NOMO-1 (cell line): ENCODE data around the gene FCRL6.

Experiments
- DNase-seq, 2 experiments: peaks; one replicate each; lab custom pipeline; 2025; ENCODE audit not compliant: unreplicated experiment in 2 of 2; lab: John Stamatoyannopoulos, UW

FCRL6 gene

DNA sequence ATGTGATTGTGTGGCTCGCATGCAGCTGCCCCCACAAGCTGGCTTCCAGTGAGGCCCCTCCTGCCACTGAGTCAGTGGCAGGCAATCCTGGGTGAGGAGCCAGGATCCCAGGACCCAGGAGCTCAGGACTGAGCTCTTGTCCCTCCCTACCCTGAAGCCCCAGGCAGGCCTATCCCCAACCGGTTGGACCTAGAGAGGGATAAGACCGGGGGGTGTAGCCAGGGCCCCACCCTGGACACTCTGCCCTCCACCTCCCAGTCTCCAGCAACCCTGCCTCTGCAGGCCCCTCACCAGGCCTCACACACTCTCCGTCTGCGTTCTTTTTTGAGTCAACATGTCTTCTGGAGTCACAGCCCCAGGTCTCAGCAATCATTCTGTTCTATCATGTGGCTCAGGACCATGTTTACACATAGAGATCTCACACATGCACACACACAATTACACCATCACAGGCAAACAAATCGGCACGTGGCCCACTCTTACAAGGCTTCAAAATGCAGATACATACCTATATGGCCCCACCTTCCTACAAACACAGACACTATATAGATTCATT is 57.7 kb downstream of the FCRL6 start:
- no peak for DNase-seq

DNA sequence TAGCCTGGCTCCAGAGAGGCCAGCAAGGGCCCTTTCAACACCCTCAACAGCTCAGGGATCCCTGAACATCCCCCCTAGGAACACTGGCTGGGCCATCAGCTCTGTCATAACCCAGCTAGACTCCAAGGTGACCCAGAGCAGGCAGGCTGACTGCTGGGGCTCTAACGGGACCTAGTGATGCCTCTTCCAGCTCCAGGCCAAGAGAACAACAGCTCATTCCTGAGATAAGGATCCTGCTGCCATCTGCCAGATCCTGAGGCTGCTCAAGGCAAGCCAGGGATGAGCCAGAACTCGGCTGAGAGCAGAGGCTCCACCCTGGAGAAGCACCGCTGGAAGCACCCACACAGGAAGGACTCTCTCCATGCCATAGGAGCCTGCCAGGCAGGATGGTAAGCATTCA is 58.3 kb downstream of the FCRL6 start:
- no peak for DNase-seq

DNA sequence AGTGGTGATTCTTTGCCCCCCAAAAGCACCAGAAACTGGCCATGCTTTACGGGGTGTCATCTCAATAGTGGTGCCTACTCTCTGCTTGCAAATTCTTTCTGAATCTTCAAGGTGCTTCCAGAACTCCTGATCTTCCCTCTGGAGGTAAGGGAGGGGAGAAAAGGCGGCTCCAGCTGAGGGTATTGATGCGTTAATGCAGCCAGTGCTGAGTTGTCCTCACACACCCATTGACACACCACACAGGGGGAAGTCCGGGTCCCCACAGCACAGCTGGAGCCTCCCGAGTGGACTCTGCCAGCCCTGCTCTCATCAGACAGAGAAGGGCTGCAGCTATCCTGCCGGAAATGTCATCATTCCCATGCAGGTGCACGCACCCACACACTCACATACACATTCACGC is 59.1 kb downstream of the FCRL6 start:
- no peak for DNase-seq

DNA sequence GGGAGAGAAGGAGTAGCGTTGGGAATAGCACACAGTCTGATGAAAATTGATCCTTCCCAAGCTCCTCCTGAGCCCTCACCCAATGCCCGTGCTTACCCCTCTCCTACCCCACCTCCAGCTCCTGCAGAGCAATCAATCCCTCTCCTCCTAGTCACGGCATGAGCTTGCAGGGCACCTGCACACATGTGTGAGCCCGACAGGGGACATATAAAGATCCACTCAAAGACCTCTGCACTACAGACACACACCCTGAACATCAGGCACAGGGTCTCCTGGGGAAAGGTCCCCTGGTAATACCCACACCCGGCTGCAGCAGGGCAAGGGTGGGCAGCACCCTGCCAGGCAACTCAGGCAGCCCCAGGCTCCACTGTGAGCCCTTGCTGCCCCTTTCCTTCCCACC is 59.9 kb downstream of the FCRL6 start:
- no peak for DNase-seq

DNA sequence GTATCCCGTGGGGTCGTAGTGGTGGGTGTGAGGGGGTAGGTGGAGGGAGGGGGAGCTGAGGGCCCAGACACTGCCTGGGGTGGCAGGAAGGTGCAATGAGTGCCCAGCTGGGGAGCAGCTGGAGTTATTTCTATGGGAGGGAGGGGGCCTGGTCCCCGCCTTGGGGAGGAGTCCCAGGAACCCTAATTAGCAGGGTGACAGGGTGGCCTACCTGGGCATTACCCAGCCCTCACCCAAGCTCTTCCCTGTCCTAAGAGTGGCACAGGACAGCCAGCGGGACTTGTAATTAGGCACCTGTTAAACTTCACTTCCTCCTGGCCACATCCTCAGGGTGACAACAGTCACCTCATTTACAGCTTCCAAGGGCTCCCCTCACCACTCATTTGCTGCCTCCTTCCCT is 60.4 kb downstream of the FCRL6 start, which contains the start of gene VSIG8:
Gene VSIG8, minus strand, starts transcription at position 101 of the 400 bp plus-strand sequence. CDS start 136 bp downstream, outside the sequence.
- no peak for DNase-seq

DNA sequence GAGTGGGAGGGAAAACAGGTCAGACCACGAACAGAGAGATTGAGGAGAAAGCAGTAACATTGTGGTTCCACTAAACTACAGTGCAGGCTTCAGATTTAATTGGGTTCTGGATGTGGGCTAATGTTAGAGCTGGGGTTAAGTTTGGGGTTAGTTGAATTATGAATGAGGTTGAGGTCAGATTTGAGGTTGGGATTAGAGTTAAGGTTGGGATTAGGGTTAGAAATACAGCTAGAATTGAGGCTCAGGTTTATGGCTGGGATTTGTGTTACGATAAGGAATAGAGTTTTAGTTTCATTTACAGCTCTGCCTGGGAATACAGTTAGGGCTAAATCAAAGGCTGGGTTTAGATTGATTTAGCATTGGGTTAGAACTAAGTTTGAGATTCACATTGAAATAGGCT is 62.1 kb downstream of the FCRL6 start:
- no peak for DNase-seq
